Medulla oblongata (tissue), 1 donor: ENCODE measurements around the gene PTDSS2.
"Not testable (repeated sequence)": the region's sequence is repeated elsewhere in the genome, so short reads cannot be mapped to it uniquely, and the experiment has no call there.

ENCODE experiments used
- DNase-seq: peaks from one replicate; pipeline ENCODE4 v3.0.0-alpha.2; 2015; ENCODE audit errors: extremely low spot score

PTDSS2 gene

DNA sequence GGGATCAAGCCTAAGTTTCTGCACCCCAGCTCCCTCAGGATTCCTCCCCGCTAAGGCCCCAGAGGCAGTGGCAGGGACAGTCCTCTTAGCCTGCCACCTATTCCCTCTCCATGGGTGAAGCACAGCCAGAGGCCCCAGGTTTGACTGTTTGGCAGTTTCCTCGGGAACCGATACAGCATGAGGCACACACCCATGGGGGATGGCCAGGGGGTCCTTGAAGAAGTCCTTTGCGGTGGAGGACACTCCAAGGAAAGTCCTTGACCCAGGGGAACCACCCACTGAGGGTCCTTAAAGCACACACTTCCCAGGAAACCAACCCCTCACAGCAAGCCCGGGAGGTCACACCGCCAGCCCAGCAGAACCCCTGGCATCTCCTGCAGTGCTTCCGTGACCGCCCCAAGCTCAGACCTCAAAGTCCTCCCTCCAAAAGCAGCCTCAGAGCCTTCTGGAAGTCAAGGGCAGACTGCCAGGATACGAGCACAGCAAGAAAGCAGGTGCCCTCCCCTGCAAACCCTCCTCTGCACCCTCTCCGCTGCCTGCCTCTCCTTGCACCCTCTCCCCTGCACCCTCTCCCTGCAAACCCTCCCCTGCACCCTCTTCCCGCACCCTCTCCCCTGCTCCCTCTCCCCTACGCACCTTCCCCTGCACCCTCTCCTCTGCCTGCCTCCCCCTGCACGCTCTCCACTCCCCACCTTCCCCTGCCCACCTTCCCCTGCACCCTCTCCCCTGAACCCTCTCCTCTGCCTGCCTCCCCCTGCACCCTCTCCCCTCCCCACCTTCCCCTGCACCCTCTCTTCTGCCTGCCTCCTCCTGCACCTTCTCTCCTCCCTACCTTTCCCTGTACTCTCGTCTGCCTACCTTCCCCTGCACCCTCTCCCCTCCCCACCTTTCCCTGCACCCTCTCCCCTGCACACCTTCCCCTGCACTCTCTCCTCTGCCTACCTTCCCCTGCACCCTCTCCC is 36.7 kb upstream of the PTDSS2 start:
- no peak for DNase-seq

DNA sequence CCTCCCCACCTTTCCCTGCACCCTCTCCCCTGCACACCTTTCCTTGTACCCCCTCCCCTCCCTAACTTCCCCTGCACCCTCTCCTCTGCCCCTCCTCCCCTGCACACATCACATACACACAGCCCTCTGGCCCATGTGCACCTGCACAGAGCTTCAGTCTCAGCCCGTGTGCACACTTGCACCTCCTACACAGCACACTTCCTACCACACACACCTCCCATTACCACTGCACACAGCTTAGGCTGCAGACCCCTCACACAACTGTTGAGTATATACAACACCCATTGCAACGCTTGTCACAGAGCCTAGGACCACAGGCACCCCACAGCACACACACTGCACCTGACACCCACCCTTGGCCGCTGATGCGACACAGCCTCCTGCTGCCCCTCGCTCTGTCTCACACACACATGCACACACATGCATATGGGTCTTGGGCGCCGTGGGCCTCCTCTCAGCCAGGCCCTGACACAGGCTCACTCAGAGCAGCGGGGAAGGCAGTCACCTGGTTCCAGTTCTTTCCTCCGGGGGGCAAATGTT is 35.7 kb upstream of the PTDSS2 start:
- DNase-seq = no peak

DNA sequence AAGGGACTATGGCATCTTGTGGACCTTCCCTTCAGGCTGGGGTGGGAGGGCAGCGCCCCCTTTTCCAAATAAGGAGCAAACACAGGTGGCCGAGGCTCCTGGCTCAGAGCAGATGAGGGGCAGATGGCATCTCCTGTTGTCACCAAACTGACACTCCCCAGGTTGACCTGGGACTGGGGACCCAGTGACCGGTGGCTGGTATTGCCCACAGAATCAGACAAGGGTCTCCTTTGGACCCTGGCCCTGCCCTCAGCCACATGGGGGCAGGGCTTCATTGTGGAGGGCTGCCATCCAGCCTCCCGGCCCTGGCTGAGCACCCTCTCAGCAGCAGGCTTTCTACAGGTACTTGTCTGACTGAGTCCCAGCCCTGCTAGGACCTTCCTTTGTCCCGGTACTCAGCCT is 34.4 kb upstream of the PTDSS2 start:
- DNase-seq = no peak

DNA sequence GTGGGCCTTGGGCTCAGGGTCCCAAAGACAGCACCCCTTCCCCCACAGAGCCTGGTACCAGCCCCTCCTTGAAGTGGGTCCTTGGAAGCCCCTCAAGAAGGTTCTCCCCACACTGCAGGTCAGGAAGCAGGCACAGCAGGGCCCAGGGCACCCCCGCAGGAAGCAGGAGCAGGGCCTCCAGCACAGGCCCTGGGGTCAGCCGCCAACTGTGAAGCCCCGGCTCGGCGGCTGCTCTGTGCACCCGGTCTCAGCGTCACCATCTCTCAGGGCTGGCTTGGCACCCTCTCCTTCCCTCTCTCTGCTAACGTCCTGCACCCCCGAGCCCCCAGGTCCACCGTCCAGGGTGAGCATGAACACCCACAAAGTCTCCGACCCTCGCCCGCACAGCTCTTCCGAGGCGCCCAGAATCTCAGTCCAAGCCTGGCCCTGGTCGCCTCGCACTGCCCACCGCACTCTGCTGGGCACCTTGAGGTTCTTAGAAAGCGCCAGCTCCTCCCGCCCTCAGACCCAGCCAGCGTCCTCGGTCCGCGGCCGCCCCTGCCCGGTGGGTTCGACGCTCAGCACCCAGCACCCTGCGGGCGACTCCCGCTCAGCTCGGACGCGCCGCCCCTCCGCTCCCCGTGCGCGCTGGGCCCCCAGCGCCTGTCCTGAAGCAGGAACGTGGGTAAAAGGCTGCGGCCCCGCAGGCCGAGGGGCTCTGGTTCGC is 33.9 kb upstream of the PTDSS2 start:
- DNase-seq = no peak

DNA sequence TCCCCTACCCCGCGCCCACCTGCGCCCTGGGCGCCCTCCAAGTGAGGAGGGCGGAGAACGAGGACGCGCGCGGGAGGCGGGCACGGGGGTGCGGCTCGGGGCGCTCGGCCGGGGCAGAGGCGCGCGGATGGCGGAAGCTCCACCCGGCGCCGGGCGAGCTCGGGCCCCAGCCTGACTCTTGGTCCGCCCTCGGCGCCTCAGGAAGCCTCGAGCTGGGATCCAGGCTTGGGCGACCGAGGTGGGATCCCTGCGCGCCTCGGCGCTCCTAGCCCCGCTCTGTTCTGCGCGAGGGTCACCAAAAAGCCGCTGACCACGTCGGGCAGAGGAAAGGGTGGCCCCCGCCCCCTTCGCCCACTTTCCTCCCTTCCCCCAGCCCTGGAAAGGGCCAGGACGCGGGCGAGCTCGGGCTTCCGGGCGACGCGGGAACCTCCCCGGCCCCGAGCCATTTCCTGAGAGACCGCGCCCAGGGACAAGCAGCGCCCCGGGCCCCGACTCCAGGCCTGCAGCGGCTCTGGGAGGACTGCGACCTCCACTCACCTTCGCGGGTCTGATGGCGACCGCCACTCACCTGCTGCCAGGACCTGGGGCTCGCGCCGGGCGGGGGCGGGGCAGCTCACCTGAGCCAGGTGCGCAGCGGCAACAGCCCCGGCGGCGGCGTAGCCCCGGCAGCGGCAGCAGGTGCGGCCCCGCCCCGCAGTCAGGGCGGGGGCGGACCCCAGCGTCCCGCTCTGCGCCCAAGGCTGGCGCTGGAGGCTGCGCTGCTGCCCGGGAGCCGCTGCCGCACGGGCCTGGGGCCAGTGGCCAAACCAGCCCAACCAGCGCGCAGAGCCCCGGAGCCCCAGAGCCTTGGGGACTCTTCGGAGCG is 33.1 kb upstream of the PTDSS2 start:
- no peak for DNase-seq

DNA sequence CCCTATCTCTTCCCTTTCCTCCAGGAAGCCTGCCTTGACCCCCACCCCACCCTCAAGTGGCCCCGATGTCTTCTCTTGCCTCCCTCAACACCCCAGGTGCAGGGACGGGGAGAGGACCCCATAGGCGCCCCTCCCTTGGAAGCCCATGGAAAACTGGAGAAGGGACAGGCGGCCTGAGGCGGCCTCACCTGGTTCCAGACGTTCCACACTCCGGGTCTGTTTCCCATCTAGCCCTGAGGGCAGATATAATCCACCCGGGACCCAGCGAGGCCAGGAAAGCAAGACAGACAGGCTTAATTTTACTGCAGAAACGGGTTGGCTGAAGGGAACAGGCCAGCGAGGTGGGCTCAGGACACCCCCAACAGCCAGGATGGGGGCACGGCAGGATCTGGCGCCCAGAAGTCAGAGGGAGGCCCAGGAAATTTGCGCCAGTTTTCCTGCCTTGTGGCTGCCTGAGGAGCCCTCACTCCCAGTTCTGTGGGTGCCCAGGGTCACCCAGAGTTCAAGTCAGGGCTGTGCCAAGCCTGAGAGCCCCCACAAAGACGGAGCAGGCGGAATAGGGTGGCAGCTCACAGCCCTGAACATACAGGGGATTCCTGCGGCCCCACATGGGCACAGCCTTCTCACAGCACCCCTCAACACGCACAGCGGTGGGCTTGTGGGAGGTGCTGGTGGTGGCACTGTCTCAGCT is 32.3 kb upstream of the PTDSS2 start:
- DNase-seq = no peak

DNA sequence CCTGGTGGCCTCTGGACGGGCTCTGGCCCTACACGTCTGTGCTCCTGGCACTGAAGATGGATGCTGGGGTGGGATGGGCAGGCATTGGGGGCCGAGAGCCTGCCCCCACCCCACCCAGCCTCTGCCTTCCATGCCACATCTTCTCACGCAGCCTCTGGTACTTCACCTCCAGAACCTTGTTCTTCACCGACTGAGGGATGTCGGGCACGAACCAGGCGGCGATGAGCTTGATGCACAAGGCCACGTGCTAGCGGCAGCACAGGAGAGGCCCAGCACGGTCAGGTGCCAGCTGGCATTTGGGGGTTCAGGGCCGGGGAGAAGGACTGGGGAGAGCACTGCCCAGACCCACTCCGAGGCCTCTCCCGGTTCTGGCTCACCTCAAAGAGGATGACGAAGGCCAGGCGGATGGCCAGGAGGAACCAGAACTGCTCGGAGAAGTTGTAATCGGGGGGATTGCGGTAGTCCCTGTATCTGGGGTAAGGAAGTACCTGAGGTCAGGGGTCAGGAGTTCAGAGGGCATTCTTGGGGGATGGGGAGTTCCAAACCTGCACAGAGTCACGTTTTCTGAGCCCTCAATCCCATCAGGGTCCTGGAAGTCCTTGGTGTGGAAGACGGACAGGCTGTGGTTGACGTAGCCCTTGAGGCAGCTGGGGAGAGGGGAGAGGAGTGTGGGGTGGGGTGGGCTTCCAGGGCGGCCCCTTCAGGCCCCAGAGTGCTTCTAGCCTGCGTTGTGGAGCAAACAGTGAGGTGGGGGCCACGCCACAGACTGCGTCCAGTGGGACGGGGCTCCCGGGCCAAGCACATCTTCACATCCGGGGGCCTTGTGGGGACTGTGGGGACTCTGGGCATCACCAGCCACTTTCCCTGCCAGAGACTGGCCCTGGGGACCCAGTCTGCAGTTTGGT is 31.5 kb upstream of the PTDSS2 start:
- no peak for DNase-seq

DNA sequence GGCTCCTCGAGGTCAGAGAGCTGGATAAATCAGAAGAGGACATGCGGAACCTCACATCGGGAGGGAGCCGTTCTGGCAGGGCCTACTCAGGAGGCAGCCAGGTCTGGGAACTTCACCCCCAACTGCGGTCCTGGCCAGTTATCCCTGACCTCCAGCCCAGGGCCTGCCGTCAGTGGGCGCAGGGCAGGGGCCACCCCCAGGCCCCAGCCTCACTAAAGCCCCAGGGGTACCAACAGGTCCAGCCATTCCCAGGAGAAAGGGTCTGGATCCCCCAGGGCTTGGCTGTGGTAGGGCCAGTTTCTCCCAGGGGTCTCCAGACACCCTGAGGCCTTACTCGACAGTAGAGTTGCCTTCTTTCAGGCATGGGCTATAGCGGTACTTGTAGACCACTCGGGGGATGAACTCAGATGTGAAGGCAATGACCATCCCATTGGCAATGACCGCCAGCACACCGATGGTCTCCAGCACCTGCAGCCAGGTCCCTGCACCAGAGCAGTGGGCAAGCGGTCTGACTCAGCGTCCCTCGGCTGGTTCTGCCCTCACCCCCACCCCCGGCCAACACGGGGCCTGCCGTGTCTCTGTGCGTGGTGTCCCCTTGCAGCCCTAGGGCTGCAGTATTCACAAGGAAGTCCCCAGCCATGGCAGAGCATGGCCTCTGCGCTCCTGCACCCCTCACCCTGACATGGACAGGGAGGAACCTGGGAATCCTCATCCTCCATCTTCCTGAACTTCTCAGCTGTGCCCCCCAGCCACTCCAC is 30.7 kb upstream of the PTDSS2 start:
- DNase-seq = no peak

DNA sequence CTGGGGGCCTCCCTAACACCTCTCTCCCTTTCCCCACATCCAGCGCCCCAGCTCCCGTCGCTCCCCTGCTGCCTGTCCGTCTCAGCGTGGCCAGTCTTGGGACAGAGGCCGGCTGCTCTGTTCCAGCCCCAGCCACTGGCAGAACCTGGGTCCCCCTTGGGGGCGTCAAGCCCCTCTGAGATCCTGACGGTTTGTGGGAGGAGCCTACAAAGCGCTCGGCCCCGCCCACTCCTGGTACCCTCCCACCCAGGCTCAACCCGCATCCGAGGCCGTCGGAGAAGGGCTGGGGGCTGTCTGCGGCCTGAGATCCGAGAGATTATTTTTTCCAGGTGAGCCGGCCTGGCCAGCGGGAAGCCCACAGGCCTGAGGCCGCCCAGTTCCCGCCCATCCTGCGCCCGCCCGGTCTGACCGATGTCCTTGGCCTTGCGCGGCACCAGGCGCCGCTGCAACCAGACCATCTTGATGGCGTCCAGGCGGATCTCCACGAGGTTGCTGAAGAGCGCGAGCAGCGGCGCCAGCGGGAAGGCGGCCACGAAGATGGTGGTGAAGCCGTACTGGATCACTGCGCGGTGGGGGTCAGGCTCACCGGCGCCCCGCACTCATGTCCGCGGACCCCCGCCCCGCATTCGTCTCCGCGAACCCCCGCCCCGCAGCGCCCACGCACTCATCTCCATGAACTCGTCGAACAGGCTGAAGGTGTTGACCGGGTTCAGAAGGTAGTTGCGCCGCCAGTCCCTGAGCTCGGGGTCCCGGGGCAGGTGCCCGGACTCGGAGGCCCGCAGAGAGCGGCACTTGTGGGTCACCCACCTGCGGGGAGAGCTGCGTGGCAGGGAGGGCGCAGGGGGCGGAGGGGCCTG is 29.8 kb upstream of the PTDSS2 start:
- no peak for DNase-seq

DNA sequence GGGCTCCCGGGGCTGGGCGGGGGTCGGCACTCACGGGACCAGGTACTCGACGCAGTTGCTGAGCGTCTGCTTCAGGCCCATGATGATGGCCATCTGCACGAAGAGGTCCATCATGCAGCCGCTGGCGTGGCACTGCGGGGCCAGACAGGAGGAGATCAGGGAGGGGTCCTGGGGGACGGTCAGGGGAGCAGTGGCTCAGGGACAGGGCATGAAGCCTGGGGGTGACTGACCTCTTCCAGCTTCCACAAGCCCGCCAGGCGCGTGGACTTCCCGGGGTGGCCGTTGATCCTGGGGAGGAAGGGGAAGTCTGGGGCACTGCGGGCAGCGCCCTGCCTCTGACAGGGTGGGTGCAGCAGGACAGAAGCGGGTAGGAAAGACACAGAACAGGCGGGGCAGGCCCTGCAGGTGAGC is 29.2 kb upstream of the PTDSS2 start:
- DNase-seq = no peak

DNA sequence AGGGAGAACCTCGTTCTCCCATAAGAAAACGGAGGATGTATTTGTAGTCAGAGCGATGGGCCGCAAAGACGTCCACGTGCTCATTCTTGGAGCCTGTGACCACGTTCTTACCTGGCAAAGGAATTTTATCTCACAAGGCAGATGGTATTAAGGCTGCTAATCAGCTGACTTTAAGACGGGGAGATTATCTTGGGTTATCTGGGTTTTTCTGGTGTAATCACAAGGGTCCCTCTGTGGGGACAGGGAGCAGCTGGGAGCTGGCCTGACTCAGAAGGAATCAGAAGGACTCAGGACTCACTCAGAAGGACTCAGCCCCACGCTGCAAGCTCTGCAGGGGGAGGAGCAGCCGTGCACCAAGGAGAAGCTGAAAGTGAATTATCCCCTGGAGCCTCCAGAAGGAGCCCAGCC is 27.8 kb upstream of the PTDSS2 start:
- DNase-seq = no peak

DNA sequence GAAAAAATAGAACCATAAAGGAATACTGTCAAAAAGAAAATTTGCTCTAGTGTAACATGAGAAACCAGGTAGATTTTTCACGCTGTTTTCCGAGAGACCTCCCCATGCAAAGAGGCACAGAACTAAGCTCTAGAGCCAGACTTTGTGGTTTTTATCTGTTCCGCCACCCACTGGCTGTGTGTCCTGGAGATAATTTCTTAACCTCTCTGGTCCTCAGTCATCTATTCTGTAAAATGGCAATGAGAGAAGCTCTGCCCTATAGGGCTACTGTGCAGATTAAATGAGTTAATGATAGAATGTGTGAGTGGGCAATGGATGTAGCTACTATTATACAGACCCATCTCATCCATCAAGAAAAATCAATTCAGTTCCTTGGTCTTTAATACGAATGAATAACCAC is 25.8 kb upstream of the PTDSS2 start:
- no peak for DNase-seq

DNA sequence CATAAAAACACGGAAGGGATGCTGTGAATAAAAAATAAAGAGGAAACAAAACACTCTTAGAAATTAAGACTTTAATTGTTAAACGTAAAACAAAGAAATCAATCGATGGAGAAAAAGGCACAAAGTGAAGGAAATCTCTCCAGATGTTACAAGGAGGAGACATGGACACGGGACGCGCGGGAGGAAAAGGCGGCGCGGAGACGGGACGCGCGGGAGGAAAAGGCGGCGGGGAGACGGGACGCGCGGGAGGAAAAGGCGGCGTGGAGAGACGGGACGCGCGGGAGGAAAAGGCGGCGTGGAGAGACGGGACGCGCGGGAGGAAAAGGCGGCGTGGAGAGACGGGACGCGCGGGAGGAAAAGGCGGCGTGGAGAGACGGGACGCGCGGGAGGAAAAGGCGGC is 25.3 kb upstream of the PTDSS2 start:
- DNase-seq = not testable (repeated sequence)

DNA sequence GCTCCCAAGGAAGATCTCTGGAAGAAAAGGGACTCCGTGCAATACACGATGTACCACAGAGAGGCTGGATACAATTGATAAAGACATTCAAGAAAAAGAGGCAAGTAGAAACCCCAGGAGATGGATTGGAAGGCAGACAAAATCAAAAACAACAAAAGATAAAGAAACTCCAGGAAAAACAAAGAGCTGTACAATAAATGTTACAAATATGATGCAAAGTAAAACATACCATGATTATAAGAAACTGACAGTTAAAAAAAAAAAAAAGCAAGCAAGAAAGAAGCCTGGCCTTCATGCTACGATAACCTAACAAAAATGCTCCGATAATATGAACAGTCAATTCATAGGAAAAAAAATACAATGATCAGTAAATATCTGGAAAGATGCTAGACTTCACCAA is 24.8 kb upstream of the PTDSS2 start:
- DNase-seq = no peak

DNA sequence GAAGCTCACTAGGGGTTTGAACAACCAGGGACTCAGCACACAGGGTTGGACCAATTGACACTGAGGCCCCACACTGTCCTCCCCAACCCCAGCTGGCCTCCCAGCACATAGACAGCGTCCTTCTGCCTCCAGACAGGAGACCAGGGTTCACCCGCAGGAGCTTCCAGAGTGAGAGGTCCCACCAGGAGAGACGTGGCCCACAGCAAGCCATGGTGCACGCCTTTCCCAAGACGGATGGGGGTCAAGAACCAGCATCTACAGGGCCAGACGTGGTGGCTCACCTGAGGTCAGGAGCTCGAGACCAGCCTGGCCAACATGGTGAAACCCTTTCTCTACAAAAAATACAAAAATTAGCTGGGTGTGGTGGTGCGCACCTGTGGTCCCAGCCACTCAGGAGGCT is 23.2 kb upstream of the PTDSS2 start:
- no peak for DNase-seq

DNA sequence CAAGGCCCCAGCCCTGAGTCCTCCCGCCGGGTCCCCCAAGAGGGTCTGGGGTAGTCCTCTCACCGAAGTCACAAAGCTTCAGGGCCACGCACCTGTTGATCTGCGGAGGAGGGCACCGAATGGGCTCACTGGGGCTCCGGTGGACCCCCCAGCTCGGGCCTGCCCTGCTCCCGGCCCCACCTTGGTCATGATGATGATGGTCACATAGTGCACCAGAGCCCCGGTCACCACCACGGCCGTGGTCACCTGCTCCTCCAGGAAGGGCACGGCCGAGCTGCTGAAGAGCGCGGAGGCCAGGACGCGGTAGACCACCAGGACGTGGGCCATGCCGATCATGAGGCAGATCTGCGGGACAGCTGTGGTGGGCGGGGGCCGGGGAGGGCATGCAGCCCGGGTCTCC is 21.8 kb upstream of the PTDSS2 start:
- DNase-seq = no peak

DNA sequence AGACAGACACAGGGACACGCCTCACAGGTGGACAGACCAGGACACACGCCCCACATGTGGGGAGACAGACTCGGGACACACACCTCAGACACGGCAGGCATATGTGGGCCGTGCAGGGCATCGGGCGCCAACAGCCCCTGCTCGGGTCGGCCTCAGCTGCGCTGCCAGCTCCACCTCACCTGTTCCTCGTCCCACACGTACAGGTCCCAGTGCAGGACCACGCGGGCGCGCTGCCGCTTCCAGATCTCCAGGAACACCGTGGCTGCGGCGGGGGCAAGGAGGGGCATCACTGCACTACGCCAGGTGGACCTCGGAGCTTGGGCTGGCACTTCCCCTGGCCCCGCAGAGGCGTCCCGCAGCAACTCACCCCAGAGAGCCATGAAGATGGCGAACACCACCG is 20.7 kb upstream of the PTDSS2 start:
- DNase-seq = no peak

DNA sequence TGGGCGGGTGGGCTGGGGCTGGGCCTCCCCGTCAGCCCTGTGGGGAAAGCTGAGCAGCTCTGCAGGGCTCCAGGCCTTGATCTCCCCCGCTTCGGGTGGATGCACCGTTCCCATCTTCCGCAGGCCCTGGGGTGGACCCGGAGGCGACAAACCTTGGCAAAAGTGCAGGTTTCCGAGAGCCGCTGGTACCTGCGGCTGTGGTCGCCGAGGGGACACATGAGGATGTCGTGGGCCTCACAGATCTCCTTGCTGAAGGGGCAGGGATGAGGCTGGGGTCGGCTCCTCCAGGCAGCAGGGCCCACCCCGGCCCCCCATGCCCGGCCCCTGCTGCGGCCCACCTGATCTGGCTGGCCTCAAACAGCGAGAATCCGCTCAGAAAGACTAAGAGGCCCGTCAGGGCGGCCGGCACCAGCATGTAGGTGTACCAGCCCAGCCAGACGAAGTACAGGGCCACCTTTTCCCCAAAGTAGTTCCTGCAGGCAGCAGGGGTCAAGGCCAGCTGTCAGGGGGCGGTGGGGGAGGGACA is 20.1 kb upstream of the PTDSS2 start:
- DNase-seq = no peak
